ENCODE results near the gene WLS. TPM values are rescaled to one million over a fixed set of nuclear protein-coding genes. Genes with fewer than 3 reads are reported as not detected.
"Not testable (repeated sequence)": the region's sequence is repeated elsewhere in the genome, so short reads cannot be mapped to it uniquely, and the experiment has no call there.

WLS gene
- total RNA-seq, 8 experiments from 2014 or later = 13.4 to 430 (median 75.4) TPM

DNA sequence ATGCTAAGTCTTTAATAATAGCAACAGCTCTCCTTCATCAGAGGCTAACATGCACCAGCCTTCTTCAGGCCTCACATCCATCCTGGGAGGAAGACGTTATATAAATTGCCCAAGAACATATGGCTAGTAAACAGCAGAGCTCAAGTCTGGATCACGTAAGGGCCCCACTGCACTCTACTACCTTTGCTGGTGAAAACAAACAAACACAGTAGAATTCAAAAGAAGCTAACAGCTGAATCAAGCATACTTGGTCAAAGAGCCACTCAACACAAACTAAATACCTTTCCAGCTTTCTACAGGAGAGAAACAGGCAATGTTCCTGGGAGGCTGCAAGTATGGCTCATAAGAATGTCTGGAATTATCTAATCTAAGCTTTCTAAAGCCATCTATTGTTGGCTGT lies 66.0 kb downstream of the WLS start:
- H3K27ac ChIP-seq = no peak overlapping the region
- in situ Hi-C loops (cut with MboI; ENCODE audit: low pct_unique_long_range_greater_than_20kb in 2 of 9, low sequenced_read_pairs in 9 of 9, unreplicated experiment in 9 of 9) = no loop called here
- WGBS, 10 experiments = 64 to 100% (median 88%) methylated on average over 1 to 2 of the region's 2 CpGs; no CpG with 5 or more reads in 1 of the 10 experiments
- H3K4me3 ChIP-seq = no peak overlapping the region
- ATAC-seq (replicated peaks in 6 of 8) = no peak
- no peaks in the 10 kb centered on the region for H3K4me1 ChIP-seq (replicated peaks in 1 of 2)

DNA sequence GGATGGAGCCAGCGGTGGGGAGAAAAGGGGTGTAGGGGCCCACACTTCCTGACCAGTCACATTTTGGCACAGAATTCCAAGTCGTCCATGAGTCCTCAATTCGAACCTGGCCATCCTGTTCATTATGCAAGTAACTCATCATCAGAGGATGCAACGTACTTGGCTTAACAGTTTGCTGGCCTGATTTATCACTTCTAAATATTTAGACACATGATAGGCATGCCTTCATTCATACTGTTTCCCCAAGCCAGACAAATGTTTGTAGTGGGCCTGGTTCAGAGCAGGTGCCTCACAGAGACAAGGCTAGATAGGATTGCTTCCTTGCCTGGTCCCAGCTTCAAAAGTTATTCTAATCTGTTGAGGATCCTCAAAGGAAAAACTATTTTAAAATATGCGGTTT lies 66.7 kb downstream of the WLS start:
- Histone ChIP-seq H3K4me1 (replicated peaks in 1 of 2) (no peaks in the 10 kb centered on the region), H3K27ac (no peak overlapping the region), H3K4me3 (no peak overlapping the region)
- no peak for ATAC-seq (replicated peaks in 6 of 8)
- in situ Hi-C loops (cut with MboI; ENCODE audit: low pct_unique_long_range_greater_than_20kb in 2 of 9, low sequenced_read_pairs in 9 of 9, unreplicated experiment in 9 of 9) = no loop called here
- WGBS, 10 experiments = 49 to 100% (median 93%) methylated on average over 1 to 5 of the region's 5 CpGs; no CpG with 5 or more reads in 1 of the 10 experiments

DNA sequence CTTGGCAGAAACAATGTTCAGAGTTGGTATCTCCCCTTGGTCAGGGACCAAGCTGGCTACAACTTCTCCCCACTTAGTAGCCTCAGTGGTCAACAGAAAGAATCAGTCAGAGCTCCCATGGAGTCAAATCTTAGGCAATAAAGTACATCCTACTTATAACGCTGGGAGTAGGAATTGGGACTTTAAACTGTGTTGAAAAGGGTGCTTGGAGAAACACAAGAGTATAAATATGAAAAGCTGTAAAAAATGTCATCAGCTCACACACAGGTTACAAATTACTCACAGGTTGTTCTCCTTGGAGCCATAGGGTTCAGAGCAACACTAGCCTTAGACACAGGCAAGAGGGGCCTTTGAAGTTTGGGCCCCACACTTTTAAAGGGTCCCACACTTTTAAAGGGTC lies 67.4 kb downstream of the WLS start:
- in situ Hi-C loops (cut with MboI; ENCODE audit: low pct_unique_long_range_greater_than_20kb in 2 of 9, low sequenced_read_pairs in 9 of 9, unreplicated experiment in 9 of 9) = no loop called here
- Histone ChIP-seq H3K27ac (no peak overlapping the region), H3K4me1 (replicated peaks in 1 of 2) (no peaks in the 10 kb centered on the region), H3K4me3 (no peak overlapping the region)
- no peak for ATAC-seq (replicated peaks in 6 of 8)
- 88 to 100% (median 100%) methylated on average over 1 of the region's 1 CpG; no CpG with 5 or more reads in 4 of the 10 experiments for WGBS, 10 experiments

DNA sequence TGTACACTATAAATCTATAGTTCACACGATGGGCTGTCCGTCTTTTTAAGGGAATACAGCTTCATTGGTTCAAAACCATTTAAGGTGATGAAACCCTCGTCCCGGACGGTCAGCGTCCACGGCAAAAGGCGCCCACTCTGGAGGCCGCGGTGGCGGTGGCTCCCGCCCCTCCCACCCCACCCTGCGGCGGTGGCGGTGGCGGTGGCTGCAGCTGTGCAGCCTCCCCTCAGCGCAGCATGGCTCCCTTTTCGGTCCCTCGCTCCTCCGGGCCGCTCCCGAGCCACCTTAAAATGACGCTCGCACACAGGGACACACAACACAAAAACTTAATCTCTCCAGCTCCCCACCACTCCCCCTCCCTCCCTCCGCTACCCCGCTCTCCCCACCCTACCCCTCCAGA lies 69.1 kb downstream of the WLS start:
- Histone ChIP-seq H3K4me3 (no peak overlapping the region), H3K27ac (no peak overlapping the region), H3K4me1 (replicated peaks in 1 of 2) (no peaks in the 10 kb centered on the region)
- ATAC-seq (replicated peaks in 6 of 8) = no peak
- WGBS, 10 experiments = 83 to 100% (median 99%) methylated on average over 1 to 11 of the region's 26 CpGs; no CpG with 5 or more reads in 3 of the 10 experiments
- in situ Hi-C loops (cut with MboI; ENCODE audit: low pct_unique_long_range_greater_than_20kb in 2 of 9, low sequenced_read_pairs in 9 of 9, unreplicated experiment in 9 of 9) = no loop called here

DNA sequence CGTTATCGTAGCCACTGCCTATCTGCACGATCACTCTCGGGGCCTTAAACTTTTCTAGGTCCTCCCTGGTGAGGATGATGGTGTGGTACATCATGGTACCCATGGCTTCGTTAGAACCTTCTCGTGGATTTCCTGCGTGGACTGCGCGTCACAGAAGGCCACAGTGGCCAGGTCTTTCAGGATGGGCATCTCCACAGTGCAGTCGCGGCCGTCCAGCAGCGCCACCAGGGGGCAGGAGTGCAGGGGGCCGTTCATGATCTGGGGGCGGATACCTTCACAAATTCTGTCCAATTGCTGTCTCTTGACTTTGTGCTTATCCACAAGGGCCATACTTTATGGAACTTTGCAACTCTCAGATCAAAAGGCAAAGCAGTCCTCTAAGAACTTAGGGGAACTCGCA lies 69.6 kb downstream of the WLS start:
- 80 to 100% (median 93%) methylated on average over 1 to 15 of the region's 16 CpGs; no CpG with 5 or more reads in 3 of the 10 experiments for WGBS, 10 experiments
- ATAC-seq (replicated peaks in 6 of 8) = no peak
- Histone ChIP-seq H3K27ac (no peak overlapping the region), H3K4me3 (no peak overlapping the region), H3K4me1 (replicated peaks in 1 of 2) (no peaks in the 10 kb centered on the region)
- in situ Hi-C loops (cut with MboI; ENCODE audit: low pct_unique_long_range_greater_than_20kb in 2 of 9, low sequenced_read_pairs in 9 of 9, unreplicated experiment in 9 of 9) = no loop called here

DNA sequence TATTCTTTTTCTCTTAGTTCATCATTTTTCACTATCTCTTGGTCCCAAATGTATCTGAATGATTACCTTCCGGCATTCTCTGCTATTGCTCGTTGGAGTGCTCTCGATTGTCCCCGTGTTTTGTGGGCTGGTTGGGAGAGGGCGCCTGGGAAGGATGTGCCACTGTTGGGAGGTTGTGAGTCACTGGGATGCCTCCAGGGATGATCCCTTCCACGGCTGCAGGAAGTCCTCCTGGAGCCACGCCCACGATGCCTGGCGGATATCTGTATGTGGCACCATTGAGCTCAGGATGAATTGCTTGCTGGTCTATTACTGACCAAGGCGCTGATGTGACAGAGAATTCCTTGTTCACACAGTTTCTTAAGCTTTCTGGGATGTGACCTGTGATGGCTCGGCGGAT lies 70.7 kb downstream of the WLS start:
- H3K4me3 ChIP-seq; ATAC-seq (replicated peaks in 6 of 8); H3K4me1 ChIP-seq (replicated peaks in 1 of 2); H3K27ac ChIP-seq; in situ Hi-C loops (cut with MboI; ENCODE audit: low pct_unique_long_range_greater_than_20kb in 2 of 9, low sequenced_read_pairs in 9 of 9, unreplicated experiment in 9 of 9): not testable (repeated sequence)
- WGBS, 10 experiments = 87 to 100% (median 94%) methylated on average over 1 to 10 of the region's 12 CpGs; no CpG with 5 or more reads in 4 of the 10 experiments

DNA sequence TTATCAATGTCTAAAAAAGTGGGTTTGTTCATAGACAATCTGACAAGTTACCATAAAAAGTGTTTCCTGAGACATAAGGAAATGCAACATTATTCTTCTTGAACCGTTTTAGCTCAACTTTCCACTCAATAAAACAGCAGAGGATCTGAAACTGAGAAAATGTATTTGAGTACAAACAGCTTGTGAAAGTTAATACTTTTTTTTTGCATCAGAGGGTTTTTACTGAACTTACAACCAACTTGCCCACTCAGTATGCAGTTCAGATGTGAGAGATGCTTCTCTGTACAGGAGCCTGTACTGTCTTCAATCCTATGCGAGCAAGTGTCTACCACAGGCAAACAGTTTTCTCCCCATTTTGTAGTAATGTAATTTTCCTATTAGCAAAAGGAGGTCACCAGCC lies 71.4 kb downstream of the WLS start:
- 0 to 100% (median 91%) methylated on average over 1 to 2 of the region's 2 CpGs; no CpG with 5 or more reads in 2 of the 10 experiments for WGBS, 10 experiments
- H3K4me1 ChIP-seq (replicated peaks in 1 of 2); H3K27ac ChIP-seq; ATAC-seq (replicated peaks in 6 of 8); H3K4me3 ChIP-seq; in situ Hi-C loops (cut with MboI; ENCODE audit: low pct_unique_long_range_greater_than_20kb in 2 of 9, low sequenced_read_pairs in 9 of 9, unreplicated experiment in 9 of 9): not testable (repeated sequence)

DNA sequence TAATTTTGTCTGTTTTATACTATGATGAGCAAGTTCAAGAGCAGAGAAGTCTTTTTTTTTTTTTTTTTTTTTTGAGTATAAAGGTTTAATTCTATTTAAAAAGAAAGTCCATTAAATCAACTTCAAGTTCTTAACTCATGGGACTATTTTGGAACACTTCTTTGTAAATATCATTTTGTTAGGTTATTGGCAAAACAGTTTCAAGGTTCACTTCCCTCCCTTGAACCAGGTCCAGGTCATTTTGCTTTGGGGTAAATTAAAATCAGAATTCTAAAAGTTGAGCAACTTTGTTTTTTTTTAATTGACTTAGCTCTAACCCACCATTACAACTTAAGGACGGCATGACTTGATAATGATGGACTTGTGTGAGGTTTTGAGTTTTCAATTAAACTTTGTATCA lies 72.3 kb downstream of the WLS start:
- in situ Hi-C loops (cut with MboI; ENCODE audit: low pct_unique_long_range_greater_than_20kb in 2 of 9, low sequenced_read_pairs in 9 of 9, unreplicated experiment in 9 of 9) = no loop called here
- Histone ChIP-seq H3K4me1 (replicated peaks in 1 of 2) (no peaks in the 10 kb centered on the region), H3K4me3 (no peak overlapping the region), H3K27ac (no peak overlapping the region)
- ATAC-seq (replicated peaks in 6 of 8) = no peak
- WGBS, 10 experiments = 71 to 100% (median 100%) methylated on average over 1 of the region's 1 CpG; no CpG with 5 or more reads in 2 of the 10 experiments

DNA sequence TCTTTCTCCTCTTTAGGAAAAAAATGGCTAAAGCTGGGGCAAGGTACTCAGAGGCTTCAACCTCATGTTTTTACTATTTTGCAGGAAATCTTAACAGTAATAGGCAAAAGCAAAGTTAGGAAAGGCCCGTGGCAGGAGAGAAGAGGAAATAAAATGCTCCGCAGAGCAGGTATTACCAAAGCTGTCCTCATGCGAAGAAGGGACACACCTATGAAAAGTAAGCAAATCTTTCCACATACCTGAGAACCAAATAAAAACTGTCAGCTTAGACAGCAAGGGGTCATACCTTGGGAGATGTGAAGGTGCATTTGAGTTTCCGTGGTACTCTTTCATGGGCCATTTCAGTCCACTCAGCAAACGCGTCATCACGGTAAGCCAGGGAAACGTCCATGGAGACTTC lies 73.5 kb downstream of the WLS start:
- ATAC-seq (replicated peaks in 6 of 8) = no peak
- in situ Hi-C loops (cut with MboI; ENCODE audit: low pct_unique_long_range_greater_than_20kb in 2 of 9, low sequenced_read_pairs in 9 of 9, unreplicated experiment in 9 of 9) = no loop called here
- H3K4me1 ChIP-seq (replicated peaks in 1 of 2) = no peaks in the 10 kb centered on the region
- H3K27ac ChIP-seq = no peak overlapping the region
- 80 to 98% (median 92%) methylated on average over 1 to 8 of the region's 8 CpGs; no CpG with 5 or more reads in 1 of the 10 experiments for WGBS, 10 experiments
- no peak overlapping the region for H3K4me3 ChIP-seq

DNA sequence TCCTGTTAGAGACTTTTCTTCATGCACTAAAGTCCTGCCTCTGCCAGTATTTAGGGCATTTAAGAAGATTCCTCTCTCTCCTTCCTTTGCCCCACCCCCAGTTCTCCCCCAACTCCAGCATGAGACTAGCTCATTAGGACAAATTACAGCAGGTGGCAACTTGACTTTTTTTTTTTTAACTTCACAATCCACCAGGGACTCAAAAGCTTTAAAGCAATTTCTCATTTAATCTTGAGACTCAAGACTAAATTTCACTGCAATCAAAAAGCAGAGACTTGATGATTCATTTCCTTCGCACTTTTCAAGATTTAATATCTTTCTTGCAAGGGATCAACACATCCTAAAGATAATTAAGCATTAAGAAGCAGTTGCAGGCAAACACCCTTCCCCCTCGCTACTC lies 74.9 kb downstream of the WLS start:
- in situ Hi-C loops (cut with MboI; ENCODE audit: low pct_unique_long_range_greater_than_20kb in 2 of 9, low sequenced_read_pairs in 9 of 9, unreplicated experiment in 9 of 9) = no loop called here
- WGBS, 10 experiments = 75 to 100% (median 100%) methylated on average over 1 to 2 of the region's 2 CpGs
- Histone ChIP-seq H3K4me3 (no peak overlapping the region), H3K4me1 (replicated peaks in 1 of 2) (no peaks in the 10 kb centered on the region), H3K27ac (no peak overlapping the region)
- ATAC-seq (replicated peaks in 6 of 8) = no peak

DNA sequence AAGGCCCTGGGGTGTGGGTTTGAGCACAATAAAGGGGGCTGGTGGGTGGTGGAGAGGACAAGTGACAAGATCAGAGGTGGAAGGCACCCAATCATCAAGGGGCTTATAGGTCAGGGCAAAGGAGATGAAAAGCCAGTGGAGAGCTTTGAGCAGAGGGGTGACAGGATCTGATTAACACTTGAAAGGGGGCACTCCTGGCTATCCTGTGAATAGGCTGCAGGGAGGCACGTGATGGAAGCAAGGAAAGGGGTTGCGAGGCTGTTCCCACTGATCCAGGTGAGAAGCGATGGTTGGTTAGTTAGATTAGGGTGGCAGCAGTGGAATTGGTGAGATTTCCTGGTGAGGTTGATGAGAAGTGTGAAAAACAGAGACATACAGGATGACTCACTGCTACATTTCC lies 80.6 kb downstream of the WLS start:
- no peak for ATAC-seq (replicated peaks in 6 of 8)
- in situ Hi-C loops (cut with MboI; ENCODE audit: low pct_unique_long_range_greater_than_20kb in 2 of 9, low sequenced_read_pairs in 9 of 9, unreplicated experiment in 9 of 9) = no loop called here
- 53 to 90% (median 76%) methylated on average over 2 to 3 of the region's 3 CpGs; no CpG with 5 or more reads in 6 of the 10 experiments for WGBS, 10 experiments
- H3K27ac ChIP-seq = no peak overlapping the region
- no peaks in the 10 kb centered on the region for H3K4me1 ChIP-seq (replicated peaks in 1 of 2)
- H3K4me3 ChIP-seq = no peak overlapping the region

DNA sequence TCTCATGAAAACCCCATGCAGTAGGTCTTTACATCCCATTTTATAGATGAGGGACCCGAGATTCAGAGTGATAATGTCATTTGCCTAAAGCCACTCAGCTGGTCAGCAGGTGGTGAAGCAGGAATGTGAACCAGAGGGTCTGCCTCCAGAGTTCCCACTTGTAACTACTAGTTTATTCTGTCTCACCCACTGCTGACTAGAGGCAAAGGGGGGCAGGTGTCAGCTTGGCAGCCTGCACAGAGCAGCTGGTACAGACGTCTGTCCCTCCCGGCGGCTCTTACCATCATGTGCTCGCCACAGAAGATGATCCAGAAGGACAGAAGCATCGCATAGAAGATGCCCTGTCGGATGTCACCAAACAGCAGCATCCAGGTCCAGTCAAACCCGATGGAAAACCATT lies 82.4 kb downstream of the WLS start:
- no peak overlapping the region for H3K4me3 ChIP-seq
- no peak overlapping the region for H3K27ac ChIP-seq
- 43 to 100% (median 95%) methylated on average over 1 to 8 of the region's 8 CpGs; no CpG with 5 or more reads in 3 of the 10 experiments for WGBS, 10 experiments
- ATAC-seq (replicated peaks in 6 of 8) = no peak
- no peaks in the 10 kb centered on the region for H3K4me1 ChIP-seq (replicated peaks in 1 of 2)
- in situ Hi-C loops (cut with MboI; ENCODE audit: low pct_unique_long_range_greater_than_20kb in 2 of 9, low sequenced_read_pairs in 9 of 9, unreplicated experiment in 9 of 9) = loop anchor here in 2 of 9 experiments (25.0 kb wide), 1 partner anchor 187 kb away; no protein-coding TSS in a partner anchor

DNA sequence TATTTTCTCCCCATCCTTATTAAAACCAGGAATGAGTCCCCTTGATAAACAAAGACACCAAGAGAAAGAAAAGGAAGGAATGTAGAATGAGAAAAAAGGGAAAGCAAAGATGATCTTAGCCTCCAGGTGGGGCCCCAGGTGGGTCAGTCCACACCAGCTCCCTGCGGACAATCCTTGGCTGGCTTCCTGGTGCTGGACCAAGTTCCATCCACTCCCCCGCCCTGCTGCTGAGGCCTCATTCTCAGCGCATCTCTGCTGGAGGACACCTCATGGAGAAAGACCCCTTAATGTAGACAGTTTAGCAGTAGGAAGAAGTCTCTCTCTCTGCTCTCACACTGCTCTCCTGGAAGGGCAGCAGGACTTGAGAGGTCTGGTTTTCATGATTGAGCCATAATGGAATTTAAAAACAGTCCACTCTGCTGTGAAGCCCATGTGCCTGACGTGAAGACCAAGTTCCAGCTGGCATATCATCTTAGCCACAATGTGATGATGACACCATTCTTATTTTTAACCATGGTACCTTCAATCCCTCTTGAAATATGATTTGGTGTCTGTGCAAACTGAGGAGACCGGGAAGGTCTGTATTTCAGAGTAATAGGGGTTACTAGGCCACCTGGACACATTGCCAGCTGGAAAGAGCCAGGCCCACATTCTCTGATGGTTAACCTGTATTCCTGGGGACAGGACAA lies 83.1 kb downstream of the WLS start:
- ATAC-seq (replicated peaks in 6 of 8) = no peak
- in situ Hi-C loops (cut with MboI; ENCODE audit: low pct_unique_long_range_greater_than_20kb in 2 of 9, low sequenced_read_pairs in 9 of 9, unreplicated experiment in 9 of 9) = loop anchor here in 2 of 9 experiments (25.0 kb wide), 1 partner anchor 188 kb away; no protein-coding TSS in a partner anchor
- no peaks in the 10 kb centered on the region for H3K4me1 ChIP-seq (replicated peaks in 1 of 2)
- no peak overlapping the region for H3K4me3 ChIP-seq
- WGBS, 10 experiments = 88 to 100% (median 98%) methylated on average over 1 to 5 of the region's 5 CpGs; no CpG with 5 or more reads in 1 of the 10 experiments
- H3K27ac ChIP-seq = no peak overlapping the region

DNA sequence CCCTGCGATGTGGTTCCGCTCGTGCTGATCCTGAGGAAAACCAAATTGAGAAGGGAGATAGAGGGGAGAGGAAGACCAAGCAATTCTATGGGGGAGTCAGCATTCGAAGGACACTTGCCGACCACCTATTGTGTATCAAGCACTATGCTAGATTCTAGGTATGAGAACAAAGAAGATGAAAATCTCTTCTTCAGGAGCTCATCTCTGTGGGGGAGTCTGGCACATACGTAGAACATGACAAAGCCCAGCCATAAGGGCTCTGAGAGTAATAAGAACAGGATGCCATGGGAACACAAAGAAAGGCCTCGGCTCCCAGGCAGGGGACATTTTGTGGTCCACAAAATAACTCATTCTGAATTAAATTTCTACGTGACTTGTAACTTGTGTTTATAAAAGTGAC lies 83.7 kb downstream of the WLS start:
- no peak overlapping the region for H3K27ac ChIP-seq
- WGBS, 10 experiments = 71 to 100% (median 93%) methylated on average over 1 to 8 of the region's 8 CpGs; no CpG with 5 or more reads in 1 of the 10 experiments

More for the DNA sequence above, 83.7 kb downstream of the WLS start:
- Histone ChIP-seq H3K4me1 (replicated peaks in 1 of 2) (no peaks in the 10 kb centered on the region), H3K4me3 (no peak overlapping the region)
- ATAC-seq (replicated peaks in 6 of 8) = no peak
- in situ Hi-C loops (cut with MboI; ENCODE audit: low pct_unique_long_range_greater_than_20kb in 2 of 9, low sequenced_read_pairs in 9 of 9, unreplicated experiment in 9 of 9) = loop anchor here in 2 of 9 experiments (25.0 kb wide), 1 partner anchor 189 kb away; no protein-coding TSS in a partner anchor
